ENCODE results near the gene IFNLR1.
"Not testable (repeated sequence)": the region's sequence is repeated elsewhere in the genome, so short reads cannot be mapped to it uniquely, and the experiment has no call there.

IFNLR1 gene

DNA sequence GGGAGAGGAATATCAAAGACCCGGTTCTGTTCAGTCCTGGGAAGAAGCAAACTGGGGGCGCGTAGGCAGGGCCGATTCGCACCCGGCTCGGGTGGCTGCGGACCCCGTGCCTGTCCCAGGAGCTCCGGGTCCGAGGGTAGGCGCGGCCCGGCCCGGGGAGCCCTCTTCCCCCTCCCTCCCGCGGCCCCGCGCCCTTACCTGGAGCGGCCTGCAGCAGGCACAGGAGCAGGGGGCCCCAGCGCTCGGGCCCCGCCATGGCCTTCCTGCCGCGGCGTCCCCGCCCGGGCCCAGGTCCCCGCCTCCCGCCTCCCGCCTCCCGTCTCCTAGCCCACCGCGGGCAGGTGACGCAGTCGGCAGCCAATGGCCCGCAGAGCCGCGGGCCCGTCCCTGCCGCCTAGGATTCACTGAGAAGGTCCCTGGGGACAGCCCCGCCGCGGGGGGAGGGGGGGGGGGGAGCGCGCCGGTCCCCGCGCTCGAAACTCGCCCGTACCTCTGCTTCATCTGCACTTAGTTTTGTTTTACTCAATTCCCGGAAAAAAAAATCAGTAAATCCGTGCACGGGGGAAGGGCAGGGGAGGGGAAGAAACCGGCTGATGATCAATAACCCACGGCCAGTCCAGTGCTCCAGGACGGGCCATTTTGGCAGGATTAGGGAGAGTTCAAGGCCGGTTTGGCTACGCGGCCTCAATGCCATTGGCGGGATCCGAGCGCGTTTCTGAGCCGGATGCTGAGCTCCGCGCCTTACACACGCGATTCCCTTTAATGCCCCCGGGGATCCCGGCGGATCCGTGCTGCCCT lies at the start of gene IFNLR1:
IFNLR1 (minus strand) TSS at position 297 of the 798 bp plus-strand sequence; CDS start at position 256, 41 bp downstream.
- no peak for DNase-seq (ENCODE audit: low read depth)

DNA sequence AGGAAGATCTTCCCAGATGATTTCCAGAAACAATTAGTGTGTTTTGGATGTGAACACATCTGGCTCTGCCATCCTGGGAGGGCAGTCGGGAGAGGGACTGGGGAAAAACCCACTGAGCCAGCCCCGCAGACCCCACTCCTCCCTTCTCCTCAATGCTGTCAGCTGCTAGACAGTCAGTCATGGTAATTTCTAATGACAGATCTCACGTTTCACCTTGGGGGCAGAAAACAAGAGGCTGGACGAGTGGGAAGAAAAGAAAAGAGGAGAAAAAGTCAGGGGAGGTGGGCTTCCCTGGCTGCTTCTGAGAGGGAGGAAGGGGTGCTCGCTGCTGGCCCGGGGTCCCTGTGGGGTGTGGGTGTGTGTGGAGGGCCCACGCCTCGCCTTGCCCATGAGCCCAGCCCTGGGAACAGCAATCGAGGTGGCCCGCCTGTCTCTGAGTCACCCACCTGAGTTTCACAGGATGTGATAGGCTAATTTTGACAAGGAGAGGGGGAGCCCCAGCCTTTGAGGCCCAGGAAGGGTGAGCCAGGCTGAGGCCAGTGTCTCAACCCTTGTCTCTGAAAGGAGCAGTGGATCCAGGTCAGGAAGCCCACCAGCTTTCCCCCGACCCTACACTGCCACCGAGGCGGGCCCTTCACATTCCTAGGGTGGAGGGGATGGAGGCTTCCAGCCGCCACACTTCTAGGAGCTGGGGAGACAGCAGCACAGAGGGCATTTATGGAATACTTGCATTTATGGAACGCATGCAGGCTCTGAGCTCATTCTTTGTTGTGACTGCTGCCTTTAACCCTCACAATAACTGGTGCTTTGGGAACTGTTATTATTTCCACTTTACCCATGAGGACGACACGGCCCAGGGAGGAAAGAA lies 49.1 kb upstream of the IFNLR1 start:
- peak; percentile 25 for DNase-seq (ENCODE audit: low read depth)

DNA sequence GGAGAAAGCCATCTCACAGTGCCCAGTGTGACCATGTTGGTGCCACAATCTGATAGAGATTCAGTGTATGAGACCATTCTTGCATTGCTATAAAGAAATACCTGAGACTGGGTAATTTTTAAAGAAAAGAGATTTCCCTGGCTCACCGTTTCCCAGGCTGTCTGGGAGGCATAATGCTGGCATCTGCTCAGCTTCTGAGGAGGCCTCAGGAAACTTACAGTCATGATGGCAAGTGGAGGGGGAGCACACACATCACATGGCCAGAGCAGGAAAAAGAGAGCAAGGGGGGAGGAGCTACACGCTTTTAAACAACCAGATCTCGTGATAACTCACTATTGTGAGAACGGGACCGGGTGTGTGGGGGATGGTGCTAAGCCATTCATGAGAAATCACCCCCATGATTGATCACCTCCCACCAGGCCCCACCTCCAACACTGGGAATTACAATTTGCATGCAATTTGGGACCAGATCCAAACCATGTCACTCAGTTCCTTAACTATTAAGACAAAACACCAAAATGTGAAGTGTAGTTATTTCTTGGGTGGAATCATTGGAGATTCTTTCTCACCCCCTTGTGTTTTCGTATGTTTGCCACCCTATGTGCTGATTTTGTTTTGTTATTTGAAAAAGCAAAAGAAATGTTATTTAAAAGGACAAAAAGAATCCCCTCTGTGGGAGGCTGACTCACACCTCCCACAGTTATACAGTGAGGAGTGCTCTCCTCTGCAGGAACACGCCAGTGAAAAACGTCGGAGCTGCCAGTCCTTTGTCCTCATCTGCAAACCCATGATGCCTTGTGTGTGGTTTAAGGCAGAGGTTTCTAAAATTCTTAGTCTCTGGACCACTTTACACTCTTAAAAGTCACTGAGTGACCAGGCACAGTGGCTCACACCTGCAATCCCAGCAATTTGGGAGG lies 46.9 kb upstream of the IFNLR1 start:
- no peak for DNase-seq (ENCODE audit: low read depth)

- DNase-seq (ENCODE audit: low read depth): no peak
Observed at GRCh38 chr1:24231701-24232100, 44.6 kb upstream of the IFNLR1 start.

GRCh38 chr1:24228311-24228710 lies 41.2 kb upstream of the IFNLR1 start:
- no peak for DNase-seq (ENCODE audit: low read depth)

GRCh38 chr1:24226749-24227148 lies 39.7 kb upstream of the IFNLR1 start:
- no peak for DNase-seq (ENCODE audit: low read depth)

GRCh38 chr1:24224761-24225160 lies 37.7 kb upstream of the IFNLR1 start:
- DNase-seq (ENCODE audit: low read depth): no peak

DNA sequence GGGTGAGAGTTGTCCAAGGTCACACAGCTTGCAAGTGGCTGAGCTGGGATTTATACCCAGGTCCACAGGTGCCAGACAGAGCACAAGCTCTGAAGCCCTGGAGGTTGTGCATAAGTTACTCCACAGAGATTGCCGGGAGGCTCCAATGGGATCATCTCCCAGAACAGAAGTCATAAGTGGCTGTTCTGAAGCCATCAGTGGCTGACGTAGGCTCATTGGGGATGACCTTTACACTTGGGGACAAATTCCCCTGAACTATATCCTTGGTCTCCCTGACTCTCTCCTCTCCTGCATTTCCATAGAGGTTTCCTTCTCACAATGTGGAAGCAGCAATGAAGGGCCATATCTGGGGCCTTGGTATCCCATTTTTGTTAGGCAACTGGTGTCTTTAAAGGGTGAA lies 37.0 kb upstream of the IFNLR1 start:
- no peak for DNase-seq (ENCODE audit: low read depth)

DNA sequence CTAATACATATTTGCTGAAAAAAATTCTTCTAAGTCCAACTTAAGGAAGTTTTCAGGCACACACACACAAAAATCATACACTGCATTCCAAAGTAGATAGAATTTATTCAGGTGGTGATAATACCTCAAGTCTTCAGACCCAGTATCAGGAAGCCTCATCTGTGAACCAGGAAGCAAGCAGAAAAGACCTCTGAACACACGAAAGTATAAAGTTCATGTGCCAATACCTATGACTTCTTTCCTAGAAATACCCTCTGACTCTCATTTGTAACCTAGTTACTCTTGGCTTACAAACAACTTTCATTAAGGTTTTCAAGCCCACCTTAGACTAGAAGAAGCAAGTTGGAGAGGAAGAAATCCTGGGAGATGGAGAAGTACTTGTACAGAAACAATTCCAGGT lies 35.7 kb upstream of the IFNLR1 start:
- no peak for DNase-seq (ENCODE audit: low read depth)

GRCh38 chr1:24222008-24222605 lies 35.0 kb upstream of the IFNLR1 start:
- no peak for DNase-seq (ENCODE audit: low read depth)

- no peak for DNase-seq (ENCODE audit: low read depth)
Observed at GRCh38 chr1:24221246-24221645, 34.2 kb upstream of the IFNLR1 start.

GRCh38 chr1:24216276-24217074 lies 29.4 kb upstream of the IFNLR1 start:
- no peak for DNase-seq (ENCODE audit: low read depth)

DNA sequence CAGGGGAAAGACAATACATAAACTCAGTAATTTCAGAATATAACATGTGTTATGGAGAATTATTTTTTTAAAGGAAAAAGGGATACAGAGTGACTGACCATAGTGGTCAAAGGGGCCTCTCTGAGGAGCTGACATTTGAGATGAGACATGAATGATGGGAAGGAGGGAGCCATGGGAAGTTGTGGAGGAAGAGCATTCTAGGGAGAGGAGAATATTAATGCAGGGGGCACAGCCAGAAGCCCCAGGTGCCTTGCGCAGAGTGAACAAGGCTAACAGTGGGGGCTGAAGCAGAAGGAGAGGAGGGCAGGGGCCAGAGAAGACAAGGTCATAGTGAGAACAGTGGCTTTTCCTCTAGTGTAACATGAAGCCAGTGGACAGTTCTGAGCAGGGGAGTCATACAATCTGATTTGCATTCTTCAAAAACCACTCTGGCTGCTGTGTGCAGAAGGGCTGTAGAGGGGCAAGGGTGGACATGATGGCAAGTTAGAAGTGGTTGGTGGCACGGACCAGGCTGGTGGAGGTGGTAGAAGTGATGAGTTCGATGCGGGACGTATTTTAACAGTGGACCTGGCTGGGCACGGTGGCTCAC lies 28.2 kb upstream of the IFNLR1 start:
- DNase-seq (ENCODE audit: low read depth): no peak

DNA sequence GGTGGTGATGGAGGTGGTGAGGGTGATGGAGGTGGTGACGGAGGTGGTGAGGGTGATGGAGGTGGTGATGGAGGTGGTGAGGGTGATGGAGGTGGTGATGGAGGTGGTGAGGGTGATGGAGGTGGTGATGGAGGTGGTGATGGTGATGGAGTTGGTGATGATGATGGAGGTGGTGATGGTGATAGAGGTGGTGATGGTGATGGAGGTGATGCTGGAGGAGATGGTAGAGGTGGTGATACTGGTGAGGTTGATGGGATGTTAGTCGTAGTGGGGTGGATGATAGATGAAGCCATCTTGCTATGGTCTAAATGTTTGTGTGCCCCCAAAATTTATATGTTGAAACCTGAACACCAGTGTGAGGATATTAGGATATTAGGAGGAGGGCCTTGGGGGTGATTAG lies 25.3 kb upstream of the IFNLR1 start:
- no peak for DNase-seq (ENCODE audit: low read depth)

DNA sequence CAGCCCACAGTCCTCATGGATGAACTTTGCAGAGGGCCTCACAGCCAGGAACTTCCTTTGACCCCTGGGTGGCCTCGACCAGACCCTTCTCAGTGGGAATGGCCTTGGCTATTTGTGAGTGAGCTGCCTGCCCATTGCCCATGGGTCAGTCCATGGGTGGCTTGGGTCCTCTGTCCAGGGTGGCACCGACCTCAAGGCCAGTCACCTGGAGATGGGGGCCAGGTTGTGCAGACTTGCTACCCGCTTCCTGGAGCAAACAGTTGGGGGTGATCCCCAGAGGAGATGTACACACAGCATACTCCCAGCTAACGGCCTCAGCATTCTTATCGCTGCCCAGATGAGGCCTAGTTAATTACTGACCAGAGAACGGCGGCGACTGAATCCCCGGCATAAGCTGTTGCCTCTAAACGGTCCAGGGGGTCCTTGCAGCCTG lies 23.1 kb upstream of the IFNLR1 start:
- no peak for DNase-seq (ENCODE audit: low read depth)

- no peak for DNase-seq (ENCODE audit: low read depth)
Observed at GRCh38 chr1:24209097-24209496, 22.0 kb upstream of the IFNLR1 start.

DNA sequence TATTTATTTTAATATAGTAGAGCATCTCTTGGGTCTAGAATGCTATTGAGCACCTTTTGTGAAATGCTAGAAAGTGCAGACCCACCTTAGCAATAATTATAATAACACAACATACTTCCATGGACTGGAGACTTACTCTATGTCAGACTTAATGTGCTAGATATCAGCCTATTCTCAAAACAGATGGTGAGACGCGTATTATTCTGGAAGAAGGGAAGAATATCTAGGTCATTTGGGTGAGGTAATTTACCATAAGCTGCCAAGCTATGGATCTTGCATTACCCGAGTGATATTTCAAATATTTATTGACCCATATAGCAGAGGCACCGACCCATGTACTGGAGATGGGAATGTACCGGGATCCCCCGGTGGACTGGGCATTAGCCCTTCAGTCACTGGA lies 20.6 kb upstream of the IFNLR1 start:
- DNase-seq (ENCODE audit: low read depth): no peak

DNA sequence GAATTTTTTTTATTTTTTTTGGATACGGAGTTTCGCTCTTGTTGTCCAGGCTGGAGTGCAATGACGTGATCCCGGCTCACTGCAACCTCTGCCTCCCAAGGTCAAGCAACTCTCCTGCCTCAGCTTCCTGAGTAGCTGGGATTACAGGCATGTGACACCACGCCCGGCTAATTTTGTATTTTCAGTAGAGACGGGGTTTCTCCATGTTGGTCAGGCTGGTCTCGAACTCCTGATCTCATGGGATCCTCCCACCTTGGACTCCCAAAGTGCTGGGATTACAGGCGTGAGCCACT lies 20.3 kb upstream of the IFNLR1 start:
- not testable (repeated sequence) for DNase-seq (ENCODE audit: low read depth)

GRCh38 chr1:24206516-24207394 lies 19.7 kb upstream of the IFNLR1 start:
- no peak for DNase-seq (ENCODE audit: low read depth)

DNA sequence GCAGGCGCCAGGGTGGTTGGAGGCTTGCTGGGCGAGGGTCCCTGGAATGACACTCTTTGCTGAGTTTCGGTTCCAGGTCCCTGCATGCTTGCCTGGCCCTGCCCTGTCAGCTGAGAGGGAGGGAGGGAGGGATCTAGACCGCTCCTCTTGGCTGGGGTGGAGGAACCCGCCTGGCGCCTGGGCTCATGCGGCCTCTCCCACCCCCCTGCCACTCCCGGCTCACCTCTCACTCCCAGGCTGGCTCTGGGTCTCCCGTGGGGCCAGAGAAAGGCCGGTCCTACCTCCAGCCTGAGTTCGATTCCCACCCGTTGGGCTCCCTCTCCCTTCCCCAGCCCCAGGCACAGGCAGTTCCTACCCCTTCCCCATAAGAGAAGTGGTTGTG lies 19.0 kb upstream of the IFNLR1 start:
- DNase-seq (ENCODE audit: low read depth): no peak

Data from GM04503 (cell line).